Osteoblast (primary cell): Measurements from ENCODE around the gene E2F8. TPM values are rescaled to one million over a fixed set of nuclear protein-coding genes. Genes with fewer than 3 reads are reported as not detected.
A peak's percentile ranks its signal among the peaks of the same experiment; 100 is the strongest.

Source experiments
- DNase-seq: peaks from one replicate; pipeline ENCODE4 v3.0.0; 2011; ENCODE audit warnings: low spot score, mixed read lengths; ENCODE audit not compliant: insufficient read length; ENCODE audit errors: missing footprints
- H2AFZ ChIP-seq: 2 replicates; pipeline ENCODE4 v1.6.0; 2011; ENCODE audit warnings: mild to moderate bottlenecking, low read length
- H3K27ac ChIP-seq: 2 replicates; pipeline ENCODE4 v1.5.1; 2011; ENCODE audit warnings: mild to moderate bottlenecking, low read depth, low read length, moderate library complexity
- H3K27me3 ChIP-seq: 2 replicates; pipeline ENCODE4 v1.6.0; 2012; ENCODE audit warnings: mild to moderate bottlenecking, control low read depth, inconsistent platforms, low read length, moderate library complexity; ENCODE audit not compliant: insufficient read depth
- H3K36me3 ChIP-seq: 2 replicates; pipeline ENCODE4 v1.5.1; 2011; ENCODE audit warnings: mild to moderate bottlenecking, low read length, control low read depth, moderate library complexity; ENCODE audit not compliant: insufficient read depth
- H3K4me1 ChIP-seq: 2 replicates; pipeline ENCODE4 v1.5.1; 2011; ENCODE audit warnings: mild to moderate bottlenecking, low read length, control low read depth, moderate library complexity; ENCODE audit not compliant: insufficient read depth
- H3K4me2 ChIP-seq: 2 replicates; pipeline ENCODE4 v1.6.0; 2011; ENCODE audit warnings: mild to moderate bottlenecking, low read length; ENCODE audit not compliant: insufficient read depth
- H3K4me3 ChIP-seq: fragments of 200-600 bp; sonication (generic); 3 replicates; pipeline ENCODE4 v1.5.1; 2012; ENCODE audit warnings: mild to moderate bottlenecking, low read length, inconsistent platforms; ENCODE audit not compliant: insufficient read depth
- H3K79me2 ChIP-seq: 2 replicates; pipeline ENCODE4 v1.6.0; 2012; ENCODE audit warnings: mild to moderate bottlenecking, low read length, control low read depth, inconsistent platforms; ENCODE audit not compliant: insufficient read depth
- H3K9me3 ChIP-seq: 2 replicates; pipeline ENCODE4 v1.5.1; 2011; ENCODE audit warnings: low read depth, low read length, control low read depth
- H4K20me1 ChIP-seq: 2 replicates; pipeline ENCODE4 v1.6.0; 2012; ENCODE audit warnings: mild to moderate bottlenecking, low read length, control low read depth; ENCODE audit not compliant: insufficient read depth
- CTCF ChIP-seq: IDR thresholded peaks from 2 replicates; pipeline ENCODE4 v1.5.1; 2011; ENCODE audit warnings: mild to moderate bottlenecking, low read depth, low read length, moderate library complexity; ENCODE audit errors: extremely low read depth
- total RNA-seq: library from RNA; depleted of rRNA; stranded (reverse); fragments of >200 nt; gene quantifications from 2 replicates; pipeline ENCODE4 v1.2.3, GENCODE V29; 2012

E2F8 gene
- total RNA-seq, 1 donor, result 0.36 TPM

DNA sequence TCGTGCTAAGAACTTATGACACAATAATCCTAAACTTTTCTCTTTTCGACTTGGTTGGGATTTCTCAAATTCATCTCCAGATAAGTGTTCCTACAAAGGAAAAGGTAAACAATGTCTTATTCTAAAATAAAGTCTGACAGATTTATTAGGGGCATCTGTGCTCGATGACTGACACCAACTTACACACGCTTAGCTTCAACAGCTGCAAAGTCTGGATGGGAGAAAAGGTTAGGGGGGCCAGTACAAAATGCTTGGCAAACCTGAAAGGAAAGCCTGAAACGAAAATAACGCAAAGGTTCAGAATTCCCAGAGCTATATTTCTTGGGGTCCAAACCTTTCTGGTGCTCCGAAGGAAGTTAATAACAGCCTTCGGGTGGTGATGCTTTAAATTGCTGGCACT, 3.4 kb downstream of the E2F8 start:
- H3K4me2 ChIP-seq, result no peak overlapping the region
- H3K27ac ChIP-seq, result no peak overlapping the region
- no peak overlapping the region for H3K4me3 ChIP-seq
- TF ChIP-seq CTCF, result no peak
- H4K20me1 ChIP-seq, result no peaks in the 10 kb centered on the region
- H3K9me3 ChIP-seq, result no peaks in the 10 kb centered on the region
- peaks cover 20% of the 10 kb centered on the region for H3K4me1 ChIP-seq
- peaks cover 8% of the 10 kb centered on the region for H3K27me3 ChIP-seq
- H3K36me3 ChIP-seq, result no peaks in the 10 kb centered on the region
- H3K79me2 ChIP-seq, result peaks cover 2% of the 10 kb centered on the region
- H2AFZ ChIP-seq, result no peak overlapping the region
- DNase-seq, result no peak

GRCh38 chr11:19234231-19234817, 6.4 kb downstream of the E2F8 start:
- H4K20me1 ChIP-seq, result no peaks in the 10 kb centered on the region
- H3K27ac ChIP-seq, result no peak overlapping the region
- no peak for DNase-seq
- H3K4me3 ChIP-seq, result no peak overlapping the region
- no peak overlapping the region for H3K4me2 ChIP-seq
- H3K9me3 ChIP-seq, result no peaks in the 10 kb centered on the region
- TF ChIP-seq CTCF, result no peak
- H3K36me3 ChIP-seq, result no peaks in the 10 kb centered on the region
- H3K79me2 ChIP-seq, result no peaks in the 10 kb centered on the region
- H3K4me1 ChIP-seq, result peaks cover 10% of the 10 kb centered on the region
- no peaks in the 10 kb centered on the region for H3K27me3 ChIP-seq
- no peak overlapping the region for H2AFZ ChIP-seq

DNA sequence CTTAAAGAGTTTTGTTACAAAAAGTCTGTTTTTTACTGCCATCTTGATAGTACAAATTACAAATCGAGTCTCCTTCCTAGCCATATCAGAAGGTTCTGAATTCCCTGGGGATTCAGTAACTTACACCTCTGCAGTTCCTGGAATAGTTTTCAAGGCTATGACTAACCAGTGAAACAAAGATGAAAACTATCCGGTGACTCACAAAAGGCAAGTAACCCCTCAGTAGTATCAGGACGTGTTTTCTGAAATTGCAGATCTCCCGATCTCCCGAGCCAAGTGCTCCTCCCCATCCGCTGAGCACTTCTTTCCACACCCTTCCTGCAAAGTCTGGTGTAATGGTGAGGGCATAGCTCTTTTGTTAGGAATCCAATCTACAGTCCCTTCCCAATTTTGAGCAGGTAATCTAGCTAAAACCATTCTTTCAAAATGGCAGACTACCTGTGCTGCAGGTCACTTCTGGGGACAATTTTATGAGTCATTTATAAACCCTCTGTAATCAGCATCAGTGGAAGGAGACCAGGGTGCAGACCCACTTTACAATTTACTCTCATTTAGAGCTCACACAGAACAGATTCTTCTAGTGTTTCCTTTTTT, 7.7 kb downstream of the E2F8 start:
- no peaks in the 10 kb centered on the region for H3K27me3 ChIP-seq
- H3K4me2 ChIP-seq, result peak overlapping the region; percentile 73
- no peaks in the 10 kb centered on the region for H3K79me2 ChIP-seq
- H3K4me3 ChIP-seq, result peak overlapping the region; percentile 47
- peak overlapping the region; percentile 61 for H2AFZ ChIP-seq
- H3K9me3 ChIP-seq, result no peaks in the 10 kb centered on the region
- H3K36me3 ChIP-seq, result no peaks in the 10 kb centered on the region
- no peaks in the 10 kb centered on the region for H4K20me1 ChIP-seq
- DNase-seq, result peak; percentile 93
- H3K27ac ChIP-seq, result no peak overlapping the region
- H3K4me1 ChIP-seq, result peaks cover 8% of the 10 kb centered on the region
- TF ChIP-seq CTCF, result no peak

- no peaks in the 10 kb centered on the region for H3K27me3 ChIP-seq
- H3K36me3 ChIP-seq, result peaks cover 4% of the 10 kb centered on the region
- no peak for DNase-seq
- peaks cover 8% of the 10 kb centered on the region for H3K4me1 ChIP-seq
- H3K4me3 ChIP-seq, result no peak overlapping the region
- no peaks in the 10 kb centered on the region for H3K79me2 ChIP-seq
- no peak overlapping the region for H3K4me2 ChIP-seq
- TF ChIP-seq CTCF, result no peak
- H3K9me3 ChIP-seq, result no peaks in the 10 kb centered on the region
- H3K27ac ChIP-seq, result no peak overlapping the region
- H2AFZ ChIP-seq, result no peak overlapping the region
- H4K20me1 ChIP-seq, result no peaks in the 10 kb centered on the region
Observed at GRCh38 chr11:19229671-19230070, 11.1 kb downstream of the E2F8 start.
